Measurements from ENCODE around the gene BEX2. TPM values are rescaled to one million over a fixed set of nuclear protein-coding genes. Genes with fewer than 3 reads are reported as not detected.
"Not testable (repeated sequence)": the region's sequence is repeated elsewhere in the genome, so short reads cannot be mapped to it uniquely, and the experiment has no call there.

The BEX2 gene
- total RNA-seq (2014; rRNA removed; shearing (Covaris generic)): not detected in 2 replicates

GRCh38 chrX:103310555-103311398, at the start of gene BEX2:
TSS of gene BEX2 (minus strand) at chrX:103310990. CDS start at chrX:103309976, 1,014 bp downstream.
- H3K36me3 ChIP-seq: no peaks in the 10 kb centered on the region
- H3K4me1 ChIP-seq (replicated peaks): no peaks in the 10 kb centered on the region
- no peak within 1 kb of the TSS for H3K27ac ChIP-seq
- H3K9me3 ChIP-seq (replicated peaks): no peaks in the 10 kb centered on the region
- peaks cover 4% of the 10 kb centered on the region; the same call in 1 of the 2 replicates for H3K27me3 ChIP-seq (replicated peaks)
- DNase-seq (ENCODE audit: low read depth in 1 of 2, low spot score in 2 of 2): no peak
- no peak within 1 kb of the TSS for H3K4me3 ChIP-seq

- no peak overlapping the region for H3K27ac ChIP-seq
- H3K36me3 ChIP-seq: peaks cover 12% of the 10 kb centered on the region
- H3K9me3 ChIP-seq (replicated peaks): no peaks in the 10 kb centered on the region
- peaks cover 30% of the 10 kb centered on the region for H3K4me1 ChIP-seq (replicated peaks)
- no peak for DNase-seq (ENCODE audit: low read depth in 1 of 2, low spot score in 2 of 2)
- H3K27me3 ChIP-seq (replicated peaks): no peaks in the 10 kb centered on the region
- H3K4me3 ChIP-seq: no peak overlapping the region
These were observed 49.3 kb upstream of the BEX2 start for GRCh38 chrX:103360092-103360491.

DNA sequence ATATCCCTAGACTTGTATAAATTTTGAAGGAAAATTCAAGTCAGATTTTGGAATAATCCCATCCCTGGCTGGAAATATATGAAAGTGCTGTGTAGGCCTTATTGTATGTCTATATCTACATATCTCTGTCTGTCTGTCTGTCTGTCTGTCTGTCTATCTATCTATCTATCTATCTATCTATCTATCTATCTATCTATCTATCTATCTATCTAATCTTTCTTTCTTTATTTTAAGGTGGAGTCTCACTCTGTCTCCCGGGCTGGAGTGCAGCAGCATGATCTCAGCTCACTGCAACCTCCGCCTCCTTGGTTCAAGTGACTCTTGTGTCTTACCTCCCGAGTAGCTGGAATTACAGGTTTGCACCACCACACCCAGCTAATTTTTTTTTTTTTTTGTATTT, 48.8 kb upstream of the BEX2 start:
- not testable (repeated sequence) for H3K4me3 ChIP-seq; H3K27ac ChIP-seq; H3K9me3 ChIP-seq (replicated peaks); H3K27me3 ChIP-seq (replicated peaks); DNase-seq (ENCODE audit: low read depth in 1 of 2, low spot score in 2 of 2)
- Histone ChIP-seq H3K4me1 (replicated peaks) (peaks cover 30% of the 10 kb centered on the region), H3K36me3 (peaks cover 12% of the 10 kb centered on the region)

DNA sequence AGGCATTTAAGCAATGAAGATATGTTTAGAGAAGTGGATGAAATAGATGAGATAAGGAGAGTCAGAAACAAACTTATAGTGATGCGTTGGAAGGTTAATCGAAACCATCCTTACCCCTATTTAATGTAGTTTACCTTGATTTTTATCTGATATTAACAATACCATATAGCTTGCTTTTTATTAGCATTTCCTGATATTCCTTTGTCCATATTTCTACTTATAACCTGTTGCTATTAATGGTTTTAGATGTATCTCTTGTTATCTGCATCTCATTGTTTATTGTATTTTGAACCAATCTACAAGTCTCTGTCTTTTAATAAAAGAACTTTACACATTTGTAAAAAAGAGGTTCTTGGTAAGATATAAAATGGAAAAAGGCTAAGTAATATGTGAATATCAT, 47.1 kb upstream of the BEX2 start:
- Histone ChIP-seq H3K27me3 (replicated peaks) (no peaks in the 10 kb centered on the region), H3K4me3 (peak overlapping the region; percentile 65; the same call in 1 of the 2 replicates), H3K9me3 (replicated peaks) (no peaks in the 10 kb centered on the region), H3K27ac (no peak overlapping the region), H3K4me1 (replicated peaks) (peaks cover 28% of the 10 kb centered on the region), H3K36me3 (peaks cover 12% of the 10 kb centered on the region)
- DNase-seq (ENCODE audit: low read depth in 1 of 2, low spot score in 2 of 2): no peak

DNA sequence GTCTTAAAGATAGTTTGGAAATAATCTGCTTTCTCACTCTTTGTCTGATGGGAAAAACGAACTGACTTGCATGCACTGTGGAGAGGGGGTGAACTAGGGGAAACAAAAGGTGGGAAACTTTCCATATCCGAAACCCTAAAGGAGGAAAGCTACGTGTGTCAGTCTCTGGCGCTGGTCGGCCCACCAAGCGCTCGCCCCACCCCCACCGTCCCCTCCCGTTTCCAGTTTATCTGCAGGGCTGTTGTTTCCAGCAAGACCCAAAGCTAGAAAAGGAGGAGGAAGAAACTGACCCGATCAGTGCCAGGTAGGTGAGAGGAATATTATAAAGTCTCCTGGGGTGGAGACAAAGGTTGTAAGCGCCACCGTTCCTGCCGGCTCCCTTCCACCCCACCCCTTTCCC, 46.1 kb upstream of the BEX2 start:
- no peak for DNase-seq (ENCODE audit: low read depth in 1 of 2, low spot score in 2 of 2)
- Histone ChIP-seq H3K27ac (peak overlapping the region; percentile 71), H3K9me3 (replicated peaks) (no peaks in the 10 kb centered on the region), H3K4me1 (replicated peaks) (peaks cover 18% of the 10 kb centered on the region), H3K36me3 (peaks cover 12% of the 10 kb centered on the region), H3K4me3 (peak overlapping the region; percentile 65), H3K27me3 (replicated peaks) (no peaks in the 10 kb centered on the region)

DNA sequence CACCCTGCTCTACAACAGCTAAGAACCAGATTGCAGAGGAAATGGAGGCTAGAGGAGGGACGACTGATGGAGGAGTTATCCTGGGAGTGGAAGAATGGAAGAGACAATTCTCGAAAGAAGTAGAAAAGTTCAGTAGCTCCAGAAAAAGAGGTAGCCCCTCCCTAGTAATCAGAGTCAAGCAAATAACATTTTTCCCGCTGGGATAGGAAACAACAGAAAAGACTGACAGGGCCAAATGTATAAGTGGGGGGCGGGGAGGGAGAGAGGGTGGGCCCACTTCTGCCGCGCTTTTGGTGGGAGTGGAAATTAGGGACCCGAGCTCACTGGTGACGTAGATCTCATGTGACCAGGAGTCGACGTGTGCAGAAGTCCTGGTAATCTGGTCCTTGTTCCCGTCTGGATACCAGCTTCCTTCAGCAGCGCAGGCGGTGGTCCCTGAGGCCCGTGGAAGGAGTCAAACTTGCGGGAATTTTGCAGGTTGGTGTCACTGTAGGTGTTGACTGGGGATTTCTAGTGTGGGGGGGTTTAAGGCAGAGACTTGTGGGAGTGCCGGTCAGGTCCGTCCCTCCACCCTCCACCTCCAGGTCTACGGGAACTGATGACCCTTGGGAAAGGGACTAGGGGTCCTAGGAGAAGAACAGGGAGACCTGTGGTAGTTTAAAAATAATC, 45.5 kb upstream of the BEX2 start, which contains the start of gene TCEAL9:
Gene TCEAL9 (plus strand): TSS at position 377 of the 669 bp plus-strand sequence. CDS start 1,179 bp downstream, outside the sequence.
- Histone ChIP-seq H3K9me3 (replicated peaks) (no peaks in the 10 kb centered on the region), H3K36me3 (peaks cover 12% of the 10 kb centered on the region), H3K4me1 (replicated peaks) (peaks cover 12% of the 10 kb centered on the region), H3K27ac (peak within 1 kb of the TSS; percentile 71), H3K27me3 (replicated peaks) (no peaks in the 10 kb centered on the region), H3K4me3 (peak within 1 kb of the TSS; percentile 65)
- peak; percentile 62 to 72 for DNase-seq (ENCODE audit: low read depth in 1 of 2, low spot score in 2 of 2)

- Histone ChIP-seq H3K4me1 (replicated peaks) (no peaks in the 10 kb centered on the region), H3K9me3 (replicated peaks) (no peaks in the 10 kb centered on the region), H3K36me3 (no peaks in the 10 kb centered on the region), H3K4me3 (no peak overlapping the region), H3K27me3 (replicated peaks) (no peaks in the 10 kb centered on the region), H3K27ac (no peak overlapping the region)
- no peak for DNase-seq (ENCODE audit: low read depth in 1 of 2, low spot score in 2 of 2)
These were observed 37.0 kb upstream of the BEX2 start for GRCh38 chrX:103347682-103348397.

- no peaks in the 10 kb centered on the region for H3K9me3 ChIP-seq (replicated peaks)
- no peaks in the 10 kb centered on the region for H3K36me3 ChIP-seq
- no peak overlapping the region for H3K4me3 ChIP-seq
- no peak for DNase-seq (ENCODE audit: low read depth in 1 of 2, low spot score in 2 of 2)
- H3K4me1 ChIP-seq (replicated peaks): no peaks in the 10 kb centered on the region
- H3K27me3 ChIP-seq (replicated peaks): no peaks in the 10 kb centered on the region
- no peak overlapping the region for H3K27ac ChIP-seq
These were observed 33.8 kb upstream of the BEX2 start for GRCh38 chrX:103344606-103345005.

- Histone ChIP-seq H3K36me3 (no peaks in the 10 kb centered on the region), H3K4me3 (no peak overlapping the region), H3K27ac (no peak overlapping the region), H3K4me1 (replicated peaks) (no peaks in the 10 kb centered on the region), H3K9me3 (replicated peaks) (no peaks in the 10 kb centered on the region), H3K27me3 (replicated peaks) (no peaks in the 10 kb centered on the region)
- peak in 1 of 2 experiments; percentile 39 for DNase-seq (ENCODE audit: low read depth in 1 of 2, low spot score in 2 of 2)
These were observed 32.3 kb upstream of the BEX2 start for GRCh38 chrX:103343105-103343504.

- H3K4me1 ChIP-seq (replicated peaks): no peaks in the 10 kb centered on the region
These were observed 27.9 kb upstream of the BEX2 start for GRCh38 chrX:103338663-103339062.

GRCh38 chrX:103330681-103331288, 20.0 kb upstream of the BEX2 start:
- no peaks in the 10 kb centered on the region for H3K36me3 ChIP-seq
- no peaks in the 10 kb centered on the region for H3K27me3 ChIP-seq (replicated peaks)
- no peaks in the 10 kb centered on the region for H3K9me3 ChIP-seq (replicated peaks)
- no peak overlapping the region for H3K27ac ChIP-seq
- no peak for DNase-seq (ENCODE audit: low read depth in 1 of 2, low spot score in 2 of 2)
- no peaks in the 10 kb centered on the region for H3K4me1 ChIP-seq (replicated peaks)
- H3K4me3 ChIP-seq: no peak overlapping the region

More at GRCh38 chrX:103338663-103339062, 27.9 kb upstream of the BEX2 start:
- H3K27me3 ChIP-seq (replicated peaks): no peaks in the 10 kb centered on the region
- no peaks in the 10 kb centered on the region for H3K36me3 ChIP-seq
- H3K9me3 ChIP-seq (replicated peaks): no peaks in the 10 kb centered on the region
- no peak for DNase-seq (ENCODE audit: low read depth in 1 of 2, low spot score in 2 of 2)
- H3K27ac ChIP-seq: no peak overlapping the region
- no peak overlapping the region for H3K4me3 ChIP-seq

- Histone ChIP-seq H3K27me3 (replicated peaks) (no peaks in the 10 kb centered on the region), H3K27ac (no peak within 1 kb of the TSS), H3K36me3 (no peaks in the 10 kb centered on the region), H3K4me3 (no peak within 1 kb of the TSS), H3K9me3 (replicated peaks) (no peaks in the 10 kb centered on the region), H3K4me1 (replicated peaks) (no peaks in the 10 kb centered on the region)
- DNase-seq (ENCODE audit: low read depth in 1 of 2, low spot score in 2 of 2): no peak
These were observed 19.2 kb upstream of the BEX2 start, which contains the start of gene TCEAL7 for GRCh38 chrX:103329991-103330390. TSS of gene TCEAL7 (plus strand) at chrX:103330239. CDS start at chrX:103331404, 1,165 bp downstream.

GRCh38 chrX:103311399-103311780, 600 bp upstream of the BEX2 start:
- Histone ChIP-seq H3K36me3 (no peaks in the 10 kb centered on the region), H3K27me3 (replicated peaks) (peaks cover 4% of the 10 kb centered on the region; the same call in 1 of the 2 replicates)
- no peak for DNase-seq (ENCODE audit: low read depth in 1 of 2, low spot score in 2 of 2)

More at GRCh38 chrX:103311399-103311780, 600 bp upstream of the BEX2 start:
- Histone ChIP-seq H3K9me3 (replicated peaks) (no peaks in the 10 kb centered on the region), H3K27ac (no peak overlapping the region), H3K4me1 (replicated peaks) (no peaks in the 10 kb centered on the region), H3K4me3 (no peak overlapping the region)
